Measurements from ENCODE around the gene TICAM2.
A peak's percentile ranks its signal among the peaks of the same experiment; 100 is the strongest.

TICAM2 gene

GRCh38 chr5:115626445-115626823 lies 24.2 kb upstream of the TICAM2 start:
- peak; percentile 31 for DNase-seq (ENCODE audit: low spot score)
- in situ Hi-C loops (cut with MboI; ENCODE audit: low pct_unique_long_range_greater_than_20kb, low sequenced_read_pairs, unreplicated experiment) = loop anchor here (10.0 kb wide), 2 partner anchors 218 to 448 kb away; partner anchors contain the start of genes AP3S1 and ATG12
- TF ChIP-seq CTCF (IDR thresholded peaks at IDR 0.05; ENCODE audit: extremely low read depth, insufficient read depth, missing control alignments) = no peak

GRCh38 chr5:115625579-115626444 lies 23.5 kb upstream of the TICAM2 start, which contains the start of gene TMED7:
Gene TMED7 (minus strand): TSS chr5:115626036. CDS start chr5:115625792, 244 bp downstream.
- in situ Hi-C loops (cut with MboI; ENCODE audit: low pct_unique_long_range_greater_than_20kb, low sequenced_read_pairs, unreplicated experiment) = loop anchor here (10.0 kb wide), 2 partner anchors 219 to 449 kb away; partner anchors contain the start of genes AP3S1 and ATG12
- DNase-seq (ENCODE audit: low spot score) = peak; percentile 96
- TF ChIP-seq CTCF (IDR thresholded peaks at IDR 0.05; ENCODE audit: extremely low read depth, insufficient read depth, missing control alignments) = no peak

GRCh38 chr5:115624994-115625393 lies 22.7 kb upstream of the TICAM2 start:
- in situ Hi-C loops (cut with MboI; ENCODE audit: low pct_unique_long_range_greater_than_20kb, low sequenced_read_pairs, unreplicated experiment) = loop anchor here (10.0 kb wide), 2 partner anchors 220 to 450 kb away; partner anchors contain the start of genes AP3S1 and ATG12
- DNase-seq (ENCODE audit: low spot score) = no peak
- no peak for TF ChIP-seq CTCF (IDR thresholded peaks at IDR 0.05; ENCODE audit: extremely low read depth, insufficient read depth, missing control alignments)

GRCh38 chr5:115623658-115624057 lies 21.4 kb upstream of the TICAM2 start:
- no peak for DNase-seq (ENCODE audit: low spot score)
- in situ Hi-C loops (cut with MboI; ENCODE audit: low pct_unique_long_range_greater_than_20kb, low sequenced_read_pairs, unreplicated experiment) = loop anchor here (10.0 kb wide), 2 partner anchors 221 to 451 kb away; partner anchors contain the start of genes AP3S1 and ATG12

GRCh38 chr5:115621365-115621900 lies 19.2 kb upstream of the TICAM2 start:
- no peak for TF ChIP-seq CTCF (IDR thresholded peaks at IDR 0.05; ENCODE audit: extremely low read depth, insufficient read depth, missing control alignments)
- in situ Hi-C loops (cut with MboI; ENCODE audit: low pct_unique_long_range_greater_than_20kb, low sequenced_read_pairs, unreplicated experiment) = loop anchor here (10.0 kb wide), 2 partner anchors 223 to 453 kb away; partner anchors contain the start of genes AP3S1 and ATG12

More at GRCh38 chr5:115623658-115624057, 21.4 kb upstream of the TICAM2 start:
- TF ChIP-seq CTCF (IDR thresholded peaks at IDR 0.05; ENCODE audit: extremely low read depth, insufficient read depth, missing control alignments) = no peak

GRCh38 chr5:115616892-115617291 lies 14.6 kb upstream of the TICAM2 start:
- TF ChIP-seq CTCF (IDR thresholded peaks at IDR 0.05; ENCODE audit: extremely low read depth, insufficient read depth, missing control alignments) = no peak
- DNase-seq (ENCODE audit: low spot score) = no peak
- in situ Hi-C loops (cut with MboI; ENCODE audit: low pct_unique_long_range_greater_than_20kb, low sequenced_read_pairs, unreplicated experiment) = no loop called here

More at GRCh38 chr5:115621365-115621900, 19.2 kb upstream of the TICAM2 start:
- no peak for DNase-seq (ENCODE audit: low spot score)

All from GM13977 (cell line).